Measurements from ENCODE around the gene ATRN.

- TF ChIP-seq SP1 (IDR thresholded peaks at IDR 0.05), result no peak
- TF ChIP-seq BHLHE40 (IDR thresholded peaks at IDR 0.05; ENCODE audit: borderline replicate concordance), result no peak
- TF ChIP-seq ELF4 (IDR thresholded peaks at IDR 0.05), result no peak
- TF ChIP-seq PKNOX1 (IDR thresholded peaks at IDR 0.05), result no peak
- TF ChIP-seq TARDBP (IDR thresholded peaks at IDR 0.05), result no peak
- TF ChIP-seq FOXK2 (IDR thresholded peaks at IDR 0.05), result no peak
- no peak for TF ChIP-seq SUZ12 (IDR thresholded peaks at IDR 0.05)
- no peak for TF ChIP-seq CTBP1 (IDR thresholded peaks at IDR 0.05; ENCODE audit: borderline replicate concordance)
- no peak for TF ChIP-seq LEF1 (IDR thresholded peaks at IDR 0.05; ENCODE audit: borderline replicate concordance)
- TF ChIP-seq ZNF384 (IDR thresholded peaks at IDR 0.05), result no peak
- no peak for TF ChIP-seq FOXM1 (IDR thresholded peaks at IDR 0.05; ENCODE audit: borderline replicate concordance)
- TF ChIP-seq FOXA1 (IDR thresholded peaks at IDR 0.05), result no peak
- no peak for TF ChIP-seq ARNT (IDR thresholded peaks at IDR 0.05)
Observed at GRCh38 chr20:3635346-3635745, 164.5 kb downstream of the ATRN start.
